ENCODE measurements around the gene SCFD2.

GRCh38 chr4:53026233-53026632, 339.6 kb downstream of the SCFD2 start:
- TF ChIP-seq CTCF (IDR thresholded peaks at IDR 0.05; ENCODE audit: borderline replicate concordance, extremely low read depth, low read length, poor library complexity, severe bottlenecking) (no peak), EZH2 (IDR thresholded peaks at IDR 0.05; ENCODE audit: borderline replicate concordance, low read depth, low read length, severe bottlenecking) (no peak)

Measured in DND-41 (cell line).